ENCODE measurements around the gene TMEM131.
"Not testable (repeated sequence)": the region's sequence is repeated elsewhere in the genome, so short reads cannot be mapped to it uniquely, and the experiment has no call there.

The TMEM131 gene

DNA sequence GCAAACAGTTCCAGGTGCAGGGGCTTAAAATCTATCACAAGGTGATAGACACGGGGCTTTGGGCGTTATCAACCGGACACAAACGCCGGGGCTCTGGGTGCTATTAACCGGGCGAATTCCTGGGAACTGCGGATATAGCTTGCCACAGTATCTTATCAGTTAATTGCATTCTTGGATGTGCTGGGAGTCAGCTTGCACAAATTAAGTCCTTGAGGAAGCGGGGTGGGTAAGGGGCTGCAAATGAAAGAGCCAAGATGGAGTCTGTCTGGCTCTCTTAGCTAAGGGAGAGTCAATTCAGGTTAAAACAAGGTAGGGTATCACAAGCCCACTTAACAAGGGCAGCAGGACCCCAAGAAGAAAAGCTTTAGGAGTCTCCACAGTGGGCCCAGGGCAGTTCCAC lies 283.6 kb downstream of the TMEM131 start:
- WGBS (ENCODE audit: insufficient coverage, insufficient read length): no CpG with 5 or more reads among the region's 9 CpGs
- not testable (repeated sequence) for H3K4me1 ChIP-seq (ENCODE audit: control insufficient read depth, insufficient read depth, low read length)

DNA sequence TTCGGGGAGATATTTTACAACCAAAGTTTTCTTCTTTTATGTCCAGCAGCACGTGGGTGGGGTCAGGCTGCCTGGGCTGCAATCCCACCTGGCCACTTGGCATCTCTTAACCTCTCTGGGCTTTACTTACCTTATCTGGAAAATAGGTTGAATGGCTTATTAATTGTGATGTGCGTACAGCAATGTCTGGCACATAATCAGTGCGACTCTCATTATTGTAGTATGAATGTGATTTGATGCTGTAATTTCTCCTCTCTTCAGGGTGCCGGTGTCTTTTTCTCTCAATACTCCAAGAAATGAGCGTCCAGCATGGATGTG lies 284.4 kb downstream of the TMEM131 start:
- Histone ChIP-seq H3K36me3 (ENCODE audit: control insufficient read depth, insufficient read depth, low read length) (no peaks in the 10 kb centered on the region), H3K9me3 (ENCODE audit: control insufficient read depth, insufficient read depth, low read length) (no peaks in the 10 kb centered on the region), H3K27ac (ENCODE audit: low read length) (no peak overlapping the region), H3K27me3 (ENCODE audit: control insufficient read depth, insufficient read depth, low read length) (no peaks in the 10 kb centered on the region), H3K4me1 (ENCODE audit: control insufficient read depth, insufficient read depth, low read length) (no peaks in the 10 kb centered on the region; the same call in 1 of the 2 replicates), H3K4me3 (ENCODE audit: low read length) (no peak overlapping the region)
- no peak for DNase-seq (ENCODE audit: low read depth, low spot score)
- no CpG with 5 or more reads among the region's 6 CpGs for WGBS (ENCODE audit: insufficient coverage, insufficient read length)

More for the DNA sequence above, 283.6 kb downstream of the TMEM131 start:
- H3K4me3 ChIP-seq (ENCODE audit: low read length); DNase-seq (ENCODE audit: low read depth, low spot score); H3K27ac ChIP-seq (ENCODE audit: low read length); H3K36me3 ChIP-seq (ENCODE audit: control insufficient read depth, insufficient read depth, low read length); H3K27me3 ChIP-seq (ENCODE audit: control insufficient read depth, insufficient read depth, low read length); H3K9me3 ChIP-seq (ENCODE audit: control insufficient read depth, insufficient read depth, low read length): not testable (repeated sequence)

DNA sequence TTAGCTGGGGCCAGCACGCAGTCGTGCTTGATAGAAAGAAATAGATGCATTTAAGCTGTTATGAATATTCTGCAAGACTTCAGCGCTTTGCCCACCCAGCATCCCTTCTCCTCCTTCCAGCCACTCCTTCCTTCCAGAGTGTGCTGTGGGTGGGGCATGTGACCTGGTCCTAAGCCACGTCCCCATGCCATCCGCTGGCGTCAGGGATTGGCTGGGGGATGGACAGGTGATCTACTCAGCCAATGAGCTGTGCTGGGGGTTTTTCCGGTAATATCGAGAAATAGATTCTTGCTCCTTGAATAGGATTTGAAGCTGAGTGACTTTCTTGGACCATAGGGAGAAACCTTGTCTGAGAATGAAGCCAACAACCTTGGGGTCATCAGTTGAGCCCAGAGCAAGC lies 287.1 kb downstream of the TMEM131 start:
- Histone ChIP-seq H3K36me3 (ENCODE audit: control insufficient read depth, insufficient read depth, low read length) (no peaks in the 10 kb centered on the region), H3K4me3 (ENCODE audit: low read length) (no peak overlapping the region), H3K27me3 (ENCODE audit: control insufficient read depth, insufficient read depth, low read length) (no peaks in the 10 kb centered on the region), H3K4me1 (ENCODE audit: control insufficient read depth, insufficient read depth, low read length) (no peaks in the 10 kb centered on the region; the same call in 1 of the 2 replicates), H3K9me3 (ENCODE audit: control insufficient read depth, insufficient read depth, low read length) (no peaks in the 10 kb centered on the region), H3K27ac (ENCODE audit: low read length) (no peak overlapping the region)
- WGBS (ENCODE audit: insufficient coverage, insufficient read length): no CpG with 5 or more reads among the region's 8 CpGs
- DNase-seq (ENCODE audit: low read depth, low spot score): no peak

DNA sequence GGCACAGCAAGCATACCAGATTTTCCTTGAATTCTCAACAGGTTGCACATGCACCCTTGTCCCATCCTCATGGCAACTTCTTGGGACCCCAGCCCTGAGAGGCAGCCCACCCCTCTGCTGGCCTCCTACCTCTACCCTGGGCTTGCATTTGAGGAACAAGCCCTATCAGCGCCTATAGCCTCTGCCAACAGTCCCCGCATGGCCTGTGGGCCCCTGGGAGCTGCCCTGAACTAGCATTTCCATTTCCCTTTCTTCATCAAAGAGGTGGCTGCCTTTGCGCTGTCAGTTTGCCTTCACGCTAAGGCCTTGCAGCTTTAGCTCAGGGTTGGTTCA lies 287.7 kb downstream of the TMEM131 start:
- Histone ChIP-seq H3K9me3 (ENCODE audit: control insufficient read depth, insufficient read depth, low read length) (no peaks in the 10 kb centered on the region), H3K4me3 (ENCODE audit: low read length) (no peak overlapping the region), H3K4me1 (ENCODE audit: control insufficient read depth, insufficient read depth, low read length) (no peaks in the 10 kb centered on the region), H3K36me3 (ENCODE audit: control insufficient read depth, insufficient read depth, low read length) (no peaks in the 10 kb centered on the region), H3K27ac (ENCODE audit: low read length) (no peak overlapping the region), H3K27me3 (ENCODE audit: control insufficient read depth, insufficient read depth, low read length) (no peaks in the 10 kb centered on the region)
- DNase-seq (ENCODE audit: low read depth, low spot score): no peak
- WGBS (ENCODE audit: insufficient coverage, insufficient read length): no CpG with 5 or more reads among the region's 4 CpGs

DNA sequence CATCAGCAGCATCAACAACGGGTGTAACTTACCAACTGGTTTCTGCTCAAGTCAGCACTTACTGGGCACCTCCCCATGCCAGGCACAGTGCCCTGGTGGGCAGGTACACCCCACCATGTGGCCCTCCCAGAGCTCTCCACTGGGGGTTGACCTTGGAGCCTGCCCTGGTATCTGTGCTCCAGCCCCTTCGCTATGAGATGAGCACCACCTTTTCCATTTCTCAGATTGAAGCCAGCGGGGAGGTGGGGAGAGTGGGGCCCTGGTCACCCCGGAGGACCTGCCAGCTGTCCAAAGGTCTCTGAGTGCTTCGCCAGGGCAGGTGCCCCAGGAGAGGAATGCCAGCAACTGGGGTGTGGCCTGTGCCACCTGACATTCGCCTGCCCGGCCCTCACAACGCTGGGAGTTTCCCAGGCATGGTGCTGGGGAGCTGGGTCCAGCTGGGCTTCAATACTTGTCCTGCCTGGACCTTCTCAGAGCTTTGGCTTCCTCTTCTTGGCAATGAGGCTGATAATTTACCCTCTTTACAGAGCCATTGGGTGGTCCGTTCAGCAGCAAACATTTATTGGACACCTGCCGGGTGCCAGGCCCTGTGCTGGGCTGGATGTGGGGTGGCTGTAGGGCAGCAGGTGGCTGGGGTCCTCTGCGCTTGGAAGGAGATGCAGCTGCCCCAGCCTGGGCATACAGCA lies 288.2 kb downstream of the TMEM131 start:
- H3K27me3 ChIP-seq (ENCODE audit: control insufficient read depth, insufficient read depth, low read length): no peaks in the 10 kb centered on the region
- H3K9me3 ChIP-seq (ENCODE audit: control insufficient read depth, insufficient read depth, low read length): no peaks in the 10 kb centered on the region
- no peaks in the 10 kb centered on the region for H3K4me1 ChIP-seq (ENCODE audit: control insufficient read depth, insufficient read depth, low read length)
- H3K36me3 ChIP-seq (ENCODE audit: control insufficient read depth, insufficient read depth, low read length): no peaks in the 10 kb centered on the region
- no CpG with 5 or more reads among the region's 11 CpGs for WGBS (ENCODE audit: insufficient coverage, insufficient read length)
- H3K4me3 ChIP-seq (ENCODE audit: low read length): no peak overlapping the region
- no peak overlapping the region for H3K27ac ChIP-seq (ENCODE audit: low read length)
- DNase-seq (ENCODE audit: low read depth, low spot score): no peak

DNA sequence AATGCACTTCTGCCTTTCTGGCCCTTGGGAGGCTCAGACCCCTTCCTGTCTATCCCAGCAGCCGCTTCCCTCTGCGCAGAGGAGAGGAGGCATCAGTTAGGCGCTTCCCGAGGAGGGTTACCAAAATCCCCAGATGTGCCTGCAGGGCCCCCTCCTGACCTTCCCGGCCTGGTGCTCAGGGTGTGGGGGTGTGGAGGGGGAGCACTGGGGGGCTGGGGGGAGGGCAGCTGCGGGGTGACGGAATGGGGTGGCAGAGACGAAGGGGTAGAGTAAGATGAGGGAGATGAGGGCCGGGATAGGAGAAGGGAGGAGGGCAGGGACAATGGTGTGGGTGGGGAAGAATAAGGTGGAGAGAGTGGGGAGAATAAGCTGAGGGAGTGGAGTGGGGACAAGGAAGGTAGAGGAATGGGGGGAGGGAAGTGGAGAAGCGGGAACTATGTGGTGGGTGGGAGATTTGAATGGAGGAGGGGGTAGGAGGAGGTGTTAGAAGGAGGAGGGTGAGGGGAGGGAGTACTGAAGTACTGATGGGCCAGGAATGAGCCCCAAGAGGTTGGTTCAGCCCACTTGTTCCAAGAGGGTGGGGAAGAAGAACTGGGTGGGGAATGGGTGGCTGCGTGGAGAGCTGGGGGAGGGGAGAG lies 288.9 kb downstream of the TMEM131 start:
- Histone ChIP-seq H3K27me3 (ENCODE audit: control insufficient read depth, insufficient read depth, low read length) (no peaks in the 10 kb centered on the region), H3K27ac (ENCODE audit: low read length) (no peak overlapping the region), H3K36me3 (ENCODE audit: control insufficient read depth, insufficient read depth, low read length) (no peaks in the 10 kb centered on the region), H3K9me3 (ENCODE audit: control insufficient read depth, insufficient read depth, low read length) (no peaks in the 10 kb centered on the region), H3K4me3 (ENCODE audit: low read length) (no peak overlapping the region), H3K4me1 (ENCODE audit: control insufficient read depth, insufficient read depth, low read length) (no peaks in the 10 kb centered on the region)
- DNase-seq (ENCODE audit: low read depth, low spot score): no peak
- WGBS (ENCODE audit: insufficient coverage, insufficient read length): 100% methylated on average over 2 of the region's 11 CpGs

Data from iPS DF 6.9 (cell line).